Spleen (tissue), 13 donors: ENCODE measurements around the gene SCNM1. TPM values are rescaled to one million over a fixed set of nuclear protein-coding genes. Genes with fewer than 3 reads are reported as not detected.

ENCODE experiments used
- DNase-seq: peaks from one replicate; pipeline ENCODE4 v3.0.0-alpha.2; 2020
- H3K27ac ChIP-seq, 8 donors: fragments of 200-600 bp; sonication (generic) in 7 of 8; 1 replicate in 4 of 8; 2 replicates in 4 of 8; pipeline versions ENCODE4 v1.5.0 to v1.8.0; 2016 to 2021; ENCODE audit warnings: inconsistent platforms in 4 of 8, mild to moderate bottlenecking in 4 of 8, moderate library complexity in 1 of 8
- H3K27me3 ChIP-seq, 7 donors: fragments of 200-600 bp; sonication (generic) in 6 of 7; replicated peaks in 1 of 7; 1 replicate in 4 of 7; 2 replicates in 3 of 7; pipeline versions ENCODE4 v1.5.0 to v1.8.0; 2016 to 2021; ENCODE audit warnings: inconsistent platforms in 3 of 7, mild to moderate bottlenecking in 1 of 7
- H3K36me3 ChIP-seq, 6 donors: fragments of 200-600 bp; sonication (generic) in 5 of 6; 1 replicate in 4 of 6; 2 replicates in 2 of 6; pipeline versions ENCODE4 v1.5.0 to v1.8.0; 2016 to 2021; ENCODE audit warnings: inconsistent platforms in 2 of 6
- H3K4me1 ChIP-seq, 6 donors: fragments of 200-600 bp; sonication (generic) in 5 of 6; 1 replicate in 3 of 6; 2 replicates in 3 of 6; pipeline versions ENCODE4 v1.5.0 to v1.8.0; 2016 to 2021; ENCODE audit warnings: inconsistent platforms in 3 of 6
- H3K4me3 ChIP-seq, 8 donors: fragments of 200-600 bp; sonication (generic) in 7 of 8; 1 replicate in 4 of 8; 2 replicates in 4 of 8; pipeline versions ENCODE4 v1.5.0 to v1.8.0; 2016 to 2021; ENCODE audit warnings: inconsistent platforms in 4 of 8, mild to moderate bottlenecking in 4 of 8, moderate library complexity in 2 of 8
- H3K9me3 ChIP-seq, 8 donors: fragments of 200-600 bp; sonication (generic) in 7 of 8; 1 replicate in 4 of 8; 2 replicates in 4 of 8; pipeline versions ENCODE4 v1.5.0 to v1.8.0; 2016 to 2021; ENCODE audit warnings: inconsistent platforms in 4 of 8
- CTCF ChIP-seq, 11 experiments: fragments of 200-600 bp in 7 of 11; fragments of 450-650 bp in 4 of 11; sonication (generic) in 4 of 11; IDR thresholded peaks in 8 of 11; conservative IDR thresholded peaks in 3 of 11; 1 replicate in 7 of 11; 2 replicates in 4 of 11; pipeline versions ENCODE4 v1.4.0 to v1.8.0; 2016 to 2021; ENCODE audit warnings: antibody characterized with exemption in 11 of 11, inconsistent platforms in 4 of 11, mild to moderate bottlenecking in 1 of 11
- POLR2A ChIP-seq, 3 donors: fragments of 450-650 bp; IDR thresholded peaks; one replicate each; pipeline ENCODE4 v1.5.1; 2017; ENCODE audit warnings: antibody characterized with exemption in 3 of 3, mild to moderate bottlenecking in 1 of 3
- POLR2AphosphoS5 ChIP-seq, 3 donors: sonication (generic); formaldehyde crosslinking; IDR thresholded peaks; one replicate each; pipeline ENCODE4 v1.5.1; 2017; ENCODE audit warnings: antibody characterized with exemption in 3 of 3
- WGBS, 5 donors: extraction: QIAGEN DNeasy Blood & Tissue Kit in 3 of 5; methylation state at CpG; one replicate each; pipeline versions ENCODE4 v1.1.5 to v1.1.7; 2013 to 2018; 5-methylcytosine and 5-hydroxymethylcytosine counted together
- intact Hi-C: fragments of 100-400 bp; cut with DNase I; formaldehyde crosslinking; loops from one replicate; pipeline ENCODE4 v1.15.0; 2023; ENCODE audit warnings: low total_unique reads
- long read RNA-seq, 2 donors: transcript quantifications; one replicate each; lab custom pipeline, GENCODE V29; 2026
- polyA plus RNA-seq, 3 donors: library from polyadenylated mRNA; stranded (reverse); fragments of 200-250 nt; gene quantifications; one replicate each; pipeline ENCODE4 v1.2.1, GENCODE V29; 2013
- total RNA-seq, 7 donors: library from RNA; depleted of rRNA in 3 of 7; stranded (reverse); fragments of >200 nt in 3 of 7; fragmentation: NEBNext Ultra II Directional in 4 of 7; extraction: Animal tissue kit (Norgen Biotek cat#: 25700) in 4 of 7; gene quantifications; one replicate each; pipeline versions ENCODE4 v1.1.0 to v1.2.1, GENCODE V29; 2016 to 2021
- donor health status: healthy with polysubstance abuse.
- donor health status: DM: no; HTN: no; CAD: no; lungs with moderate emphysema.
- donor health status: DM: no; HTN: no; CAD: no.
- donor health status: Bipolar disorder and iron deficiency.
- donor health status: healthy.
- donor health status: DM: no; HTN: no; CAD: no.
- donor health status: DM: yes; HTN: yes; CAD: no.

The SCNM1 gene, protein sequence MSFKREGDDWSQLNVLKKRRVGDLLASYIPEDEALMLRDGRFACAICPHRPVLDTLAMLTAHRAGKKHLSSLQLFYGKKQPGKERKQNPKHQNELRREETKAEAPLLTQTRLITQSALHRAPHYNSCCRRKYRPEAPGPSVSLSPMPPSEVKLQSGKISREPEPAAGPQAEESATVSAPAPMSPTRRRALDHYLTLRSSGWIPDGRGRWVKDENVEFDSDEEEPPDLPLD
- total RNA-seq (10 to 100 TPM; 36.2 to 63.5 (median 41.5) TPM), polyA plus RNA-seq (10 to 100 TPM; 64.9 to 96.2 (median 74.6) TPM)
- long read RNA-seq, donor 1, transcript SCNM1-206 (5 exons, 862 nt): major isoform, 7 of 22 reads
- long read RNA-seq, donor 1, transcript SCNM1-202 (7 exons, 2,016 nt): major isoform, 7 of 22 reads
- long read RNA-seq, donor 1, partial matches to known transcripts: 0 of 22 reads
- long read RNA-seq, donor 1, other reads (novel, unspliced or antisense): 0 of 22 reads
- long read RNA-seq, donor 2, transcript SCNM1-202 (7 exons, 2,016 nt): major isoform, 6 of 15 reads
- long read RNA-seq, donor 2, partial matches to known transcripts: 0 of 15 reads
- long read RNA-seq, donor 2, other reads (novel, unspliced or antisense): 0 of 15 reads

- intact Hi-C loops: no loop called here
- Histone ChIP-seq H3K9me3 (no peaks in the 10 kb centered on the region), H3K4me3 (peak within 1 kb of the TSS; percentile 65 to 95 (median 80)), H3K36me3 (peaks cover 0 to 83% (median 33%) of the 10 kb centered on the region in 6 donors), H3K27ac (peak within 1 kb of the TSS; percentile 74 to 93 (median 88)), H3K27me3 (no peaks in the 10 kb centered on the region), H3K4me1 (peaks cover 15 to 68% (median 40%) of the 10 kb centered on the region in 6 donors)
- peak; percentile 97 for DNase-seq
- peak in 10 of 11 experiments; percentile 32 to 83 (median 63) for TF ChIP-seq CTCF (IDR thresholded peaks at IDR 0.05 in 8 of 11, conservative IDR thresholded peaks at IDR 0.05 in 3 of 11)
- peak; percentile 9 to 91 (median 49) for TF ChIP-seq POLR2A (IDR thresholded peaks at IDR 0.05)
- TF ChIP-seq POLR2AphosphoS5 (IDR thresholded peaks at IDR 0.05): peak; percentile 83 to 99 (median 97)
- WGBS, 5 donors: 0 to 2% (median 1%) methylated on average over 38 of the region's 38 CpGs
Measured at GRCh38 chr1:151165738-151166504, at the start of gene SCNM1, which contains the start of gene LYSMD1. Gene SCNM1, plus strand, starts transcription at chr1:151166144. Its CDS starts 9 bp downstream, at chr1:151166153. Gene LYSMD1, minus strand, starts transcription at chr1:151165902. Its CDS starts 644 bp downstream, at chr1:151165258.

- H3K36me3 ChIP-seq: peaks cover 0 to 53% (median 9%) of the 10 kb centered on the region in 6 donors
- 83 to 88% (median 84%) methylated on average over 5 of the region's 5 CpGs for WGBS, 5 donors
- H3K27me3 ChIP-seq: no peaks in the 10 kb centered on the region
- no peak overlapping the region for H3K4me3 ChIP-seq
- H3K9me3 ChIP-seq: no peaks in the 10 kb centered on the region
- intact Hi-C loops: no loop called here
- DNase-seq: no peak
- H3K27ac ChIP-seq: no peak overlapping the region
- TF ChIP-seq CTCF (IDR thresholded peaks at IDR 0.05 in 8 of 11, conservative IDR thresholded peaks at IDR 0.05 in 3 of 11) (no peak), POLR2AphosphoS5 (IDR thresholded peaks at IDR 0.05) (no peak), POLR2A (IDR thresholded peaks at IDR 0.05) (no peak)
- H3K4me1 ChIP-seq: no peaks in the 10 kb centered on the region
Measured at GRCh38 chr1:151124763-151125403, 41.1 kb upstream of the SCNM1 start.

GRCh38 chr1:151128800-151129199 lies 37.1 kb upstream of the SCNM1 start:
- H3K36me3 ChIP-seq: peaks cover 0 to 14% (median 0%) of the 10 kb centered on the region in 6 donors
- WGBS, 5 donors: 84 to 89% (median 87%) methylated on average over 6 of the region's 6 CpGs
- DNase-seq: no peak
- H3K4me3 ChIP-seq: no peak overlapping the region
- no peaks in the 10 kb centered on the region for H3K9me3 ChIP-seq
- intact Hi-C loops: no loop called here
- no peak overlapping the region for H3K27ac ChIP-seq
- peaks cover 0 to 23% (median 15%) of the 10 kb centered on the region in 6 donors for H3K4me1 ChIP-seq
- TF ChIP-seq CTCF (IDR thresholded peaks at IDR 0.05 in 8 of 11, conservative IDR thresholded peaks at IDR 0.05 in 3 of 11) (no peak), POLR2AphosphoS5 (IDR thresholded peaks at IDR 0.05) (no peak), POLR2A (IDR thresholded peaks at IDR 0.05) (no peak)
- H3K27me3 ChIP-seq: no peaks in the 10 kb centered on the region
